KOPT-K1 (cell line): ENCODE data around the gene EPN2.

Experiments used
- H3K27ac ChIP-seq: fragments of 200-600 bp; sonication (generic); 2 replicates; pipeline ENCODE4 v1.5.1; 2016; ENCODE audit warnings: antibody characterized with exemption, mild to moderate bottlenecking, low read depth, low read length; ENCODE audit not compliant: poor library complexity, severe bottlenecking
- H3K36me3 ChIP-seq: fragments of 200-600 bp; sonication (generic); 2 replicates; pipeline ENCODE4 v1.5.1; 2017; ENCODE audit warnings: antibody characterized with exemption, mild to moderate bottlenecking, low read length, moderate library complexity; ENCODE audit not compliant: insufficient read depth
- H3K9me3 ChIP-seq: fragments of 200-600 bp; sonication (generic); 2 replicates; pipeline ENCODE4 v1.5.1; 2017; ENCODE audit warnings: antibody characterized with exemption, low read length, mild to moderate bottlenecking; ENCODE audit not compliant: insufficient read depth, poor library complexity, severe bottlenecking

EPN2 gene

GRCh38 chr17:19331134-19331533 lies 94.0 kb downstream of the EPN2 start:
- Histone ChIP-seq H3K36me3 (no peaks in the 10 kb centered on the region), H3K9me3 (no peaks in the 10 kb centered on the region), H3K27ac (no peak overlapping the region)

GRCh38 chr17:19331543-19332245 lies 94.5 kb downstream of the EPN2 start:
- Histone ChIP-seq H3K36me3 (no peaks in the 10 kb centered on the region), H3K27ac (no peak overlapping the region), H3K9me3 (no peaks in the 10 kb centered on the region)

DNA sequence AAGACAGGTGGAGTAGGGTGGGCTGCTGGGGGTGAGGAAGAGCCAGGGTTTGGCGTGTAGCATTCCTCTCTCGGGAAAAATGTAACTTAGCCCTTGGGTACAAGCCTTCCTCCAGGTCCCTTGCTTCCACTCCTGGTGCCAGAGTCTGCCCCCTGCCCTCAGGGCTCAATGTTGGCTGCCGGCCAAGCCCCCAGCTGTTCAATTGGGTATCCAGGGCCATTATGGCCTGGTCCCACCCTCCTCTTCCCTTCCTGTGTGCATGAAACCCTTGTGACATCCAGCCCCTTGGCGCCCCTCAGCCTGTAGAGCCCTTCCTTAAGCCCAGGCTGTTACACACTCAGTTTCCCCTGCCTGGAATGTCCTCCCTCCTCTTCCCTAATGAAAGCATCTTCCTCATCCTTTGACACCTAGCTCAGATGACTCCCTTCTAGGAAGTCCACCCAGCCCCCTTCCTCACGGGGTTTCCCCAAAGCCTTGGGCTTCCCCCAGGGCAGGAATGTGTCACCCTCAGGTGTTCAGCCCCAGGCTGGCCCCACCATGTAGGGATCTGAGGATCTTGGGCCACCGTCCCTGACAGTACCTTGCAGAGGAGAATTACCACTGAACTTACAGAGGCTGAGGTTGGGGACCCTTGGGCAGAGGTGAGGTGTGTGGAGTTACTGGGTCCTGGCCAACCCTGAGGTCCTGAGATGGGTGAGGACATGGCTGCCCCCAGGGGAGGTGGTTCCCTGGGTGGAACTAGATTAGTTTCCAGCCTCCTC lies 95.4 kb downstream of the EPN2 start:
- Histone ChIP-seq H3K9me3 (no peaks in the 10 kb centered on the region), H3K27ac (no peak overlapping the region), H3K36me3 (no peaks in the 10 kb centered on the region)

GRCh38 chr17:19333132-19333440 lies 95.9 kb downstream of the EPN2 start:
- Histone ChIP-seq H3K27ac (no peak overlapping the region), H3K36me3 (no peaks in the 10 kb centered on the region), H3K9me3 (no peaks in the 10 kb centered on the region)

- H3K9me3 ChIP-seq: no peaks in the 10 kb centered on the region
- H3K27ac ChIP-seq: no peak overlapping the region
These were observed 96.6 kb downstream of the EPN2 start for GRCh38 chr17:19333736-19334290.

DNA sequence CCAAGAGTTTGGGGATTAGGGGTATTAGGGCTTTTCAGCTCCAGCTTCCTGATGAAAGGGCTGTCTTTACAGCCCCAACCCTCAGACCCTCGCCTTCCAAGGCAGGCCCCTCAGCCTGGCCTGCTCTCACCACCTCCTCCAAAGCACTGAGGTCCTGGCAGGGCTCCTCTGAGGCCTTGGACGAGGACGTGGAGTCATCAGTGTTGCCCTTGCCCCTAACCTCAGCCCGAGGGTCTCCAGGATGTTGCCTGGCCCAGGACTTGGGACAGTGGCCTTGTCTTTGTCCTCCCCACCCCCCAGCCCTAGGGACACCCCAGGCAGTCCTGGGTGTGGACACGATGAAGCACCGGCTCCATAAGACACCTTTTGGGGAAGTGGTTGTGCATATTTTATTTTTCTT lies 97.2 kb downstream of the EPN2 start:
- no peaks in the 10 kb centered on the region for H3K9me3 ChIP-seq
- no peak overlapping the region for H3K27ac ChIP-seq
- no peaks in the 10 kb centered on the region for H3K36me3 ChIP-seq

More at GRCh38 chr17:19333736-19334290, 96.6 kb downstream of the EPN2 start:
- H3K36me3 ChIP-seq: no peaks in the 10 kb centered on the region

GRCh38 chr17:19335951-19336631 lies 98.9 kb downstream of the EPN2 start:
- no peaks in the 10 kb centered on the region for H3K9me3 ChIP-seq
- H3K36me3 ChIP-seq: no peaks in the 10 kb centered on the region
- no peak overlapping the region for H3K27ac ChIP-seq

DNA sequence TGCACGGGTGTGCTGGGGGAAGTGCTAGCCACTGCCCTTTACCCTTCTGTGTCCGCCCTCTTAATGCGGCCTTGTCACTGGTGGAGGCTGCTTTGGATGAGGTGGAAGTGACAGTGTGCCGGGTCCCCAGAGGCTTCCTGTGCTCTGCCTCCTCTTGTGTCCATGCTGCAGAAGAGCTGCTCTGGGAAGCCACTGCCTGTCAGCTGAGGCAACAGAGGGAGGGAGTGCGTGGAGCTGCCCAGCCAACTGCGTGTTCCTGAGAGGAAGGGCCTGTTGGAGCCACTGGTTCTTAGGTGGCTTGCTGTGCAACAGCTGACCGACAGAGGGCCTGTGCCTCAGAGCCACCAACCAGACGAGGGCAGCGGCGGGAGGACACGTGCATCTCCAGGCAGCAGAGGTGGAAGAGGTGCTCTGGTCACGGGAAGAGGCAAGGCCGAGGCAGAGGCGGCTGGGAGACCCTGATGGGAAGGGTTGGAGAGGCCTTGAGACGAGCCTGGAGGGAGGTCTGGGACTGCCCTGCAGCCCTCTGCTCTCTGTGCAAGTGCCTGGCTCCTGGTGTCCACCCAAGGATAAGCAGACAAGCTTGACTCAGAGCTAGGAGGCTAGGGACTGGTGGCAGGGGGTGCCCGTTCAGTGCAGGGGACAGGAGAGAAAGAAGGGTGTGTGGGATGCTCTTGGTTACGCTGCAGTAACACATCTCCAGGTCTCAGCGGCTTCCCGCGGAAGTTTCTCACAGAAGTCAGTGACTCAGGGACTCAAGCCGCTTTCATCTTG lies 100.0 kb downstream of the EPN2 start:
- no peak overlapping the region for H3K27ac ChIP-seq
- H3K9me3 ChIP-seq: no peaks in the 10 kb centered on the region
- H3K36me3 ChIP-seq: no peaks in the 10 kb centered on the region

DNA sequence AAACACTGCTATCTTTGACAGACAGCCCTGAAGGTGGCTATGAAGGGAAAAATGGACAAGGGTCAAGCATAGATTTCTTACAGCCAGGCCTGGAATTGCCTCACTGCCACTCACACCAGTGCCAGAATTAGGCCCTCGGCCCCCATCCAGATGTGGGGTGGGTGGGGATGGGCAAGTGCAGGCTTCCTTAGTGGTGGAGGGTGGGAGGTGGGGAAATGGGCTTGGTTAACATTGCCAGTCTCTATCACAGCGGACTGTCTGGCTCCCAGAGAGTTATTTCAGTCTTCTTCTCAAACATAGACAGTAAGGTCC lies 100.5 kb downstream of the EPN2 start:
- Histone ChIP-seq H3K27ac (no peak overlapping the region), H3K9me3 (no peaks in the 10 kb centered on the region), H3K36me3 (no peaks in the 10 kb centered on the region)

GRCh38 chr17:19338031-19338990 lies 101.1 kb downstream of the EPN2 start:
- Histone ChIP-seq H3K9me3 (no peaks in the 10 kb centered on the region), H3K36me3 (no peaks in the 10 kb centered on the region), H3K27ac (no peak overlapping the region)

DNA sequence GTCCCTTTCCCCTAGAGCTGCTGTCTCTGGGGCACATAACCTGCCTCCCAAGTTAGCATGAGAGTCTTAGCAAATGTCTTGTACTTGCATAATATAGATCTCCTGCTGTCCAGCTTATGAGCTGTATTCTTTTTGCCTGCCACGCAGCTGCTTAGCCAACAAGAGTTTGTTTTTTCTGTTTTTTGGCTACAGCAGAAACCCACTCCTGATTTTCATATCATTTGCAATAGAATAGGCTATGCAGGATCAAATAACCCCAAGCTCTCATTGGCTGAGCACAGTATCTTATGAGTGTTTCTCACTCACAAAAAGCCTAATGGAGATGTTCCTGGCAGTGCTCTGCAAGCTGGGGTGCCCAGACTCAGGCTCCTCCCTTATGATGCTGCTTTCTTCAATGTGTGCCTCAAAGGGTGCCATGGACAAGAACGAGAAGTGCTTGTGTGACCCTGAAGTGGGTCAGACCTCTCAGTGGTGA lies 102.2 kb downstream of the EPN2 start:
- H3K9me3 ChIP-seq: no peaks in the 10 kb centered on the region
- no peak overlapping the region for H3K27ac ChIP-seq

DNA sequence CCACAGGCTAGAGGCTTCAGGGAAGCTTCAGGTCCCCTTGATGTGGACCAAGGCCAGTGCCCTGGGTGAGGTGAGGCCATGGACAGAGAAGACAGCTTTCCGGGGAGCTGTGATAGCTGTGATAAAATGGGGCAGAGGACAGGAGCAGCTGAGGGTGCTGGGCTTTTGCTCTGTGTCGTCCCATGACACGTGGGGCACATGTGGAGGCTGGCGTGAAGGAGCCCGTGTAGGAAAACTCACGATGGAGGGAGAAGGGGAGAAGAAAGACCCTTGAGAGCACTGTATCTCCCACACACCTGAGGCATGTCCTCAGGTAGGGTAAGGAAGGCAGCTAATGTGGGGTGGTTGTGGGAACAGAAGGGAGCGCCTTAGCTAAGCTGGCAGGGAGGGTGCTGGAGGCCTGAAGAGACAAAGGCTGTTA lies 104.1 kb downstream of the EPN2 start:
- no peaks in the 10 kb centered on the region for H3K9me3 ChIP-seq
- no peaks in the 10 kb centered on the region for H3K36me3 ChIP-seq
- H3K27ac ChIP-seq: no peak overlapping the region

More for the DNA sequence above, 102.2 kb downstream of the EPN2 start:
- no peaks in the 10 kb centered on the region for H3K36me3 ChIP-seq

DNA sequence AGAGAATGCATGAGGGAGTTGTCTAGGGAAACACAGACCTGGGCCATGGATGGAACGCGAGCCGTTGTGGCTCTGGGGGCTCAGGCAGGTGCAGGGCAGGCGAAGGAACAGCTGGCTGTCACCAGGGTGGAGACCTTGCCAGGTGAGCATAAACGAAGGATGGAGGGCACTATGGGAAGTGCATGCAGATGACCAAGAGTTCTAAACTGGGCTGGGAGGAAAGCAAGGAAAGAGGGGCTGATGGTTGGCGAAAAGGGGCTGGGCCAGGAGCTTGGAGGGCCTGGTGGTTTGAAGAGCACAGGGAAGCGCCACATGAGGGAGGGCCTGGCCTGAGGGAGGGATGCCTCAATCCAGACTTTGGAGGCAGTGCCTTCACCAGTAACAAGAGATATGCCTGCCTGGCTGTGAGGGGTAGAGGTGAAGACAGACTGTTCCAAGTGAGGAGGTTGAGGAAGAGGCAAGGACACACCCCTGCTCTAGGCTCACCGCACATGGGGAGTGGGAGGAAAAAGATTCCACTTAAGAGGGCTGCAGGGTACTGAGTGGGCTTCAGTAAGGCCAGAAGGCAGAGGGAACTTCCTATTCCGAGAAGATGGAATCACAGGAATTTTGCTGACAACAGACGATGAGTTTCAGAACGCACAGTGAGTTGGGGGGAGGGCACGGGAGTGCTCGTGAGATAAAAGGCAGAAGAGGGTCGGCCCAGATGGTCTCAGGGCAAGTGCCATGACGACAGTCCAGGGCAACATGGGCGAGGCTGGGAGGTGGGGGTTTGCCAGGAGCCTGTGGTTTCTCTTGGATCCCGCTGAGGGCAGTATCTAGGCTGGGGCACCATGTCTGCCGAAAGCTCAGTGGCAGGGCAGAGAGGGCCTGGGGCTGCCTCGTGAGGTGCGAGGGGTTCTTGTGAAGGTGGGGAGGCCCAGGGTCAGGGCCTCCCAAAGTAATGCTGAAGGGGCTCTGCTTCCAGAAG lies 104.8 kb downstream of the EPN2 start:
- H3K9me3 ChIP-seq: no peaks in the 10 kb centered on the region
- no peaks in the 10 kb centered on the region for H3K36me3 ChIP-seq
- no peak overlapping the region for H3K27ac ChIP-seq
